Mammary epithelial cell (primary cell): Measurements from ENCODE around the gene STX1B.

ENCODE experiments used
- CTCF ChIP-seq, 2 donors: IDR thresholded peaks in 1 of 2; conservative IDR thresholded peaks in 1 of 2; 2 replicates each; pipeline ENCODE4 v1.5.1; 2011 to 2012; ENCODE audit warnings: inconsistent platforms in 2 of 2, low read length in 2 of 2, mild to moderate bottlenecking in 2 of 2, control low read depth in 1 of 2, low read depth in 1 of 2; ENCODE audit not compliant: insufficient read depth in 1 of 2; ENCODE audit errors: extremely low read depth in 1 of 2
- EZH2 ChIP-seq: IDR thresholded peaks from 2 replicates; pipeline ENCODE4 v1.6.1; 2012; ENCODE audit warnings: low read length, inconsistent platforms, borderline replicate concordance

DNA sequence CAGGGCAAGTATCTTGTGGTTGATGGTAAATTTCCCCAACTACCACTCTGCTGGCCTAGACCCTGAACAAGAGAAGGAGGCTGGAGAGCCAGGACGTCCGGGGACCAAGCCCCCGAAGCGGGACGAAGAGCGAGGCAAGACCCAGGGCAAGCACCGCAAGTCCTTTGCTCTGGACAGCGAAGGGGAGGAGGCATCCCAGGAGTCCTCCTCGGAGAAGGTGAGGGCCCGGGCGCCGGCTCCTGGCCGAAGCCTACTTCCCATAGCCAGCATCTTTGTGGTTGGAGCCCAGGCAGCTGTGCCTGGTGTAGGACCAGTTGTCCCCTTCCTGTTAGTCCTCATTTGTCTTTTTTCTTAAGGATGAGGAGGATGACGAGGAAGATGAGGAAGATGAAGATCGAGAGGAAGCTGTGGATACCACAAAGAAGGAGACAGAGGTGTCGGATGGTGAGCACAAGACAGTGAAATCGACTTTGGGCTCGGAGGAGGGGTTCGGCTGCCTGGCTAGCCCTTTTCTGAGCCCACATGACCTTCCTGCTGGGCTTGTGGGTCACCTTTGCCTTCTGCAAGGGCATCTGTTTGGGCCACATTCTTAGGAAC, 41.1 kb downstream of the STX1B start:
- TF ChIP-seq EZH2 (no peak), CTCF (conservative IDR thresholded peaks at IDR 0.05 in 1 of 2, IDR thresholded peaks at IDR 0.05 in 1 of 2; ENCODE audit: extremely low read depth in 1 of 2, insufficient read depth in 1 of 2, low read depth in 1 of 2, low read length in 2 of 2) (no peak)
